ENCODE data around the gene DCD. TPM values are rescaled to one million over a fixed set of nuclear protein-coding genes. Genes with fewer than 3 reads are reported as not detected.
A peak's percentile ranks its signal among the peaks of the same experiment; 100 is the strongest.
"Not testable (repeated sequence)": the region's sequence is repeated elsewhere in the genome, so short reads cannot be mapped to it uniquely, and the experiment has no call there.

DCD gene
- total RNA-seq, 1 donor from 2014 or later, result not detected

GRCh38 chr12:54680374-54680773 is 32.2 kb upstream of the DCD start:
- peak; percentile 53 for DNase-seq
- peaks cover 1% of the 10 kb centered on the region for H3K9me3 Mint-ChIP-seq (ENCODE audit: unreplicated experiment)
- no peak overlapping the region for H3K27ac Mint-ChIP-seq (ENCODE audit: unreplicated experiment)
- peaks cover 14% of the 10 kb centered on the region for H3K4me1 Mint-ChIP-seq (ENCODE audit: low read depth, unreplicated experiment)
- no peaks in the 10 kb centered on the region for H3K36me3 Mint-ChIP-seq (ENCODE audit: unreplicated experiment)
- no peak overlapping the region for H3K4me3 Mint-ChIP-seq (ENCODE audit: unreplicated experiment)
- peak; percentile 71 for TF ChIP-seq CTCF (IDR thresholded peaks at IDR 0.05; ENCODE audit: partially characterized antibody, unreplicated experiment)
- H3K27me3 Mint-ChIP-seq (ENCODE audit: unreplicated experiment), result peaks cover 4% of the 10 kb centered on the region

GRCh38 chr12:54678131-54678530 is 30.0 kb upstream of the DCD start:
- peaks cover 1% of the 10 kb centered on the region for H3K4me1 Mint-ChIP-seq (ENCODE audit: low read depth, unreplicated experiment)
- H3K27ac Mint-ChIP-seq (ENCODE audit: unreplicated experiment), result no peak overlapping the region
- no peak overlapping the region for H3K4me3 Mint-ChIP-seq (ENCODE audit: unreplicated experiment)
- TF ChIP-seq CTCF (IDR thresholded peaks at IDR 0.05; ENCODE audit: partially characterized antibody, unreplicated experiment), result no peak
- no peaks in the 10 kb centered on the region for H3K9me3 Mint-ChIP-seq (ENCODE audit: unreplicated experiment)
- no peaks in the 10 kb centered on the region for H3K36me3 Mint-ChIP-seq (ENCODE audit: unreplicated experiment)
- no peak for DNase-seq
- H3K27me3 Mint-ChIP-seq (ENCODE audit: unreplicated experiment), result no peaks in the 10 kb centered on the region

- Mint-ChIP-seq H3K36me3 (ENCODE audit: unreplicated experiment) (no peaks in the 10 kb centered on the region), H3K27ac (ENCODE audit: unreplicated experiment) (no peak overlapping the region), H3K4me3 (ENCODE audit: unreplicated experiment) (no peak overlapping the region), H3K27me3 (ENCODE audit: unreplicated experiment) (no peaks in the 10 kb centered on the region), H3K4me1 (ENCODE audit: low read depth, unreplicated experiment) (no peaks in the 10 kb centered on the region), H3K9me3 (ENCODE audit: unreplicated experiment) (no peaks in the 10 kb centered on the region)
- TF ChIP-seq CTCF (IDR thresholded peaks at IDR 0.05; ENCODE audit: partially characterized antibody, unreplicated experiment), result no peak
- DNase-seq, result no peak
These were observed 19.8 kb upstream of the DCD start for GRCh38 chr12:54667945-54668344.

- Mint-ChIP-seq H3K27me3 (ENCODE audit: unreplicated experiment) (no peaks in the 10 kb centered on the region), H3K36me3 (ENCODE audit: unreplicated experiment) (no peaks in the 10 kb centered on the region), H3K9me3 (ENCODE audit: unreplicated experiment) (no peaks in the 10 kb centered on the region), H3K27ac (ENCODE audit: unreplicated experiment) (no peak overlapping the region), H3K4me1 (ENCODE audit: low read depth, unreplicated experiment) (no peaks in the 10 kb centered on the region), H3K4me3 (ENCODE audit: unreplicated experiment) (no peak overlapping the region)
- no peak for TF ChIP-seq CTCF (IDR thresholded peaks at IDR 0.05; ENCODE audit: partially characterized antibody, unreplicated experiment)
- DNase-seq, result no peak
These were observed 17.8 kb upstream of the DCD start for GRCh38 chr12:54666008-54666407.

- H3K27ac Mint-ChIP-seq (ENCODE audit: unreplicated experiment); H3K4me3 Mint-ChIP-seq (ENCODE audit: unreplicated experiment); H3K36me3 Mint-ChIP-seq (ENCODE audit: unreplicated experiment); H3K27me3 Mint-ChIP-seq (ENCODE audit: unreplicated experiment); DNase-seq; H3K4me1 Mint-ChIP-seq (ENCODE audit: low read depth, unreplicated experiment); H3K9me3 Mint-ChIP-seq (ENCODE audit: unreplicated experiment): not testable (repeated sequence)
These were observed 17.0 kb upstream of the DCD start for GRCh38 chr12:54665022-54665635.

Data from glutamatergic neuron (in vitro differentiated cells).